Regular cardiac myocyte (primary cell): ENCODE results near the gene TPP1. TPM values are rescaled to one million over a fixed set of nuclear protein-coding genes. Genes with fewer than 3 reads are reported as not detected.

Experiments used
- total RNA-seq: library from RNA; depleted of rRNA; stranded (reverse); fragments of >200 nt; gene quantifications from 2 replicates; pipeline ENCODE4 v1.2.3, GENCODE V29; 2014

Gene TPP1
- 28.8 and 135 TPM in 2 replicates for total RNA-seq

GRCh38 chr11:6619004-6619745 is at the start of gene TPP1:
TPP1 (minus strand) TSS chr11:6619422; CDS start chr11:6619400, 22 bp downstream.

GRCh38 chr11:6655790-6656583 is 36.8 kb upstream of the TPP1 start, which contains the start of gene DCHS1:
DCHS1 (minus strand) TSS chr11:6655809; CDS start chr11:6641613, 14,196 bp downstream.

GRCh38 chr11:6612213-6613041 is 6.8 kb downstream of the TPP1 start, which contains the start of gene TAF10:
TAF10 (minus strand) TSS chr11:6612216; CDS start chr11:6612189, 27 bp downstream.

GRCh38 chr11:6603287-6604080 is 15.7 kb downstream of the TPP1 start, which contains the start of the genes ILK and RRP8:
ILK (plus strand) TSS chr11:6603774; CDS start chr11:6604272, 498 bp downstream.
RRP8 (minus strand) TSS chr11:6603616; CDS start chr11:6603502, 114 bp downstream.

Other genes with a start within 250 kb of the TPP1 start
- 39.1 and 57.2 TPM in 2 replicates for gene SMPD1, start 228.9 kb downstream of the TPP1 start, total RNA-seq
- gene APBB1, start 200.3 kb downstream of the TPP1 start, total RNA-seq = 34.5 and 53.3 TPM in 2 replicates
- 0.38 and 0.85 TPM in 2 replicates for gene HPX, start 178.4 kb downstream of the TPP1 start, total RNA-seq
- gene TRIM3, start 145.5 kb downstream of the TPP1 start, total RNA-seq = 19.4 and 26.8 TPM in 2 replicates
- gene ARFIP2, start 138.1 kb downstream of the TPP1 start, total RNA-seq = 54.7 and 69.6 TPM in 2 replicates
- 29.3 and 35.5 TPM in 2 replicates for gene TIMM10B, start 137.9 kb downstream of the TPP1 start, total RNA-seq
- 2.7 and 7.9 TPM in 2 replicates for gene DNHD1, start 122.1 kb downstream of the TPP1 start, total RNA-seq
- 8.7 and 15.0 TPM in 2 replicates for gene RRP8, start 15.8 kb downstream of the TPP1 start, total RNA-seq
- gene ILK, start 15.6 kb downstream of the TPP1 start, total RNA-seq = 165 and 267 TPM in 2 replicates
- 37.2 and 58.9 TPM in 2 replicates for gene TAF10, start 7.2 kb downstream of the TPP1 start, total RNA-seq
- 1.1 and 1.3 TPM in 2 replicates for gene DCHS1, start 36.4 kb upstream of the TPP1 start, total RNA-seq
- gene MRPL17, start 63.9 kb upstream of the TPP1 start, total RNA-seq = 68.8 and 105 TPM in 2 replicates
- under 0.01 and 0.28 TPM in 2 replicates for gene OR2AG2, start 152.6 kb upstream of the TPP1 start, total RNA-seq
- gene OR2AG1, start 163.6 kb upstream of the TPP1 start, total RNA-seq = not detected in 2 replicates
- gene OR6A2, start 180.3 kb upstream of the TPP1 start, total RNA-seq = 0.19 and 0.28 TPM in 2 replicates
- gene OR10A5, start 226.3 kb upstream of the TPP1 start, total RNA-seq = not detected in 2 replicates
- gene OR10A2, start 243.6 kb upstream of the TPP1 start, total RNA-seq = not detected in 2 replicates